H9 (cell line): ENCODE results near the gene MTF1. TPM values are rescaled to one million over a fixed set of nuclear protein-coding genes. Genes with fewer than 3 reads are reported as not detected.
A peak's percentile ranks its signal among the peaks of the same experiment; 100 is the strongest.

ENCODE experiments used
- DNase-seq: peaks from one replicate; pipeline ENCODE4 v3.0.0-alpha.2; 2017
- H2AFZ ChIP-seq: one replicate; pipeline ENCODE4 v1.6.1; 2013; ENCODE audit warnings: mild to moderate bottlenecking, low read length, control low read depth, moderate library complexity
- H2AK5ac ChIP-seq: 2 replicates; pipeline ENCODE4 v1.6.1; 2013; ENCODE audit warnings: low read length, control low read depth, mixed read lengths; ENCODE audit not compliant: insufficient read length
- H2BK120ac ChIP-seq: one replicate; pipeline ENCODE4 v1.6.1; 2013; ENCODE audit warnings: low read depth, mild to moderate bottlenecking, low read length, control low read depth, inconsistent platforms; ENCODE audit not compliant: poor library complexity, severe bottlenecking
- H2BK12ac ChIP-seq: 2 replicates; pipeline ENCODE4 v1.6.1; 2013; ENCODE audit warnings: low read length, control low read depth, mixed read lengths, low read depth; ENCODE audit not compliant: insufficient read length
- H2BK15ac ChIP-seq: 2 replicates; pipeline ENCODE4 v1.6.1; 2013; ENCODE audit warnings: low read depth, low read length, control low read depth
- H2BK20ac ChIP-seq: one replicate; pipeline ENCODE4 v1.6.1; 2013; ENCODE audit warnings: low read depth, mild to moderate bottlenecking, low read length, control low read depth, inconsistent platforms; ENCODE audit not compliant: poor library complexity, severe bottlenecking
- H2BK5ac ChIP-seq: 2 replicates; pipeline ENCODE4 v1.6.1; 2013; ENCODE audit warnings: low read length, control low read depth, mixed read lengths; ENCODE audit not compliant: insufficient read length
- H3K14ac ChIP-seq: 2 replicates; pipeline ENCODE4 v1.6.1; 2013; ENCODE audit warnings: low read length, control low read depth; ENCODE audit not compliant: insufficient read depth
- H3K18ac ChIP-seq: 2 replicates; pipeline ENCODE4 v1.6.1; 2013; ENCODE audit warnings: low read depth, mild to moderate bottlenecking, mixed read lengths, low read length, control low read depth; ENCODE audit not compliant: insufficient read length
- H3K23ac ChIP-seq: 2 replicates; pipeline ENCODE4 v1.6.1; 2013; ENCODE audit warnings: low read length, control low read depth, mixed read lengths, low read depth; ENCODE audit not compliant: insufficient read length
- H3K23me2 ChIP-seq: 2 replicates; pipeline ENCODE4 v1.6.1; 2013; ENCODE audit warnings: low read depth, mild to moderate bottlenecking, mixed read lengths, low read length, control low read depth; ENCODE audit not compliant: insufficient read length, poor library complexity, severe bottlenecking
- H3K27ac ChIP-seq: 2 replicates; pipeline ENCODE4 v1.5.1; 2013; ENCODE audit warnings: low read length, control low read depth, mixed read lengths, low read depth; ENCODE audit not compliant: insufficient read length
- H3K27me3 ChIP-seq: 2 replicates; pipeline ENCODE4 v1.6.1; 2013; ENCODE audit warnings: low read length, control low read depth, inconsistent platforms; ENCODE audit not compliant: insufficient read depth
- H3K4ac ChIP-seq: 2 replicates; pipeline ENCODE4 v1.6.1; 2013; ENCODE audit warnings: low read depth, mild to moderate bottlenecking, control low read depth, inconsistent platforms, low read length, moderate library complexity
- H3K4me1 ChIP-seq: 2 replicates; pipeline ENCODE4 v1.6.1; 2013; ENCODE audit warnings: low read length, control low read depth, inconsistent platforms; ENCODE audit not compliant: insufficient read depth
- H3K4me2 ChIP-seq: 2 replicates; pipeline ENCODE4 v1.6.1; 2013; ENCODE audit warnings: low read length, control low read depth, mixed read lengths; ENCODE audit not compliant: insufficient read length, insufficient read depth
- H3K56ac ChIP-seq: 2 replicates; pipeline ENCODE4 v1.6.1; 2013; ENCODE audit warnings: low read depth, mild to moderate bottlenecking, mixed read lengths, low read length, control low read depth; ENCODE audit not compliant: insufficient read length
- H3K79me1 ChIP-seq: 2 replicates; pipeline ENCODE4 v1.6.1; 2013; ENCODE audit warnings: low read depth, mild to moderate bottlenecking, moderate library complexity, low read length, control low read depth, inconsistent platforms; ENCODE audit not compliant: insufficient read depth, poor library complexity, severe bottlenecking
- H3K79me2 ChIP-seq: 2 replicates; pipeline ENCODE4 v1.6.1; 2013; ENCODE audit warnings: low read length, control low read depth, inconsistent platforms; ENCODE audit not compliant: insufficient read depth
- H3K9ac ChIP-seq: 2 replicates; pipeline ENCODE4 v1.6.1; 2013; ENCODE audit warnings: low read length, control low read depth, mixed read lengths; ENCODE audit not compliant: insufficient read length; ENCODE audit errors: extremely low read depth
- H3K9me3 ChIP-seq: one replicate; pipeline ENCODE4 v1.6.1; 2013; ENCODE audit warnings: low read depth, low read length, inconsistent platforms; ENCODE audit not compliant: control insufficient read depth
- H3T11ph ChIP-seq: one replicate; pipeline ENCODE4 v1.6.1; 2013; ENCODE audit warnings: mild to moderate bottlenecking, low read length, control low read depth, inconsistent platforms
- H4K20me1 ChIP-seq: one replicate; pipeline ENCODE4 v1.6.1; 2013; ENCODE audit not compliant: control insufficient read depth, insufficient read length, insufficient read depth
- H4K5ac ChIP-seq: 2 replicates; pipeline ENCODE4 v1.6.1; 2013; ENCODE audit warnings: low read depth, mild to moderate bottlenecking, mixed read lengths, low read length, control low read depth; ENCODE audit not compliant: insufficient read length
- H4K8ac ChIP-seq: replicated peaks from 2 replicates; pipeline ENCODE4 v1.6.1; 2013; ENCODE audit warnings: low read length, control low read depth, mixed read lengths, low read depth; ENCODE audit not compliant: insufficient read length
- H4K91ac ChIP-seq: 2 replicates; pipeline ENCODE4 v1.6.1; 2013; ENCODE audit warnings: low read depth, mild to moderate bottlenecking, moderate library complexity, mixed read lengths, low read length, control low read depth; ENCODE audit not compliant: insufficient read length
- H3K27ac Mint-ChIP-seq, 3 experiments: 2 replicates in 2 of 3; 3 replicates in 1 of 3; pipeline ENCODE4 v1.8.0; 2020 to 2021; ENCODE audit warnings: mixed read lengths in 3 of 3, mild to moderate bottlenecking in 1 of 3, moderate library complexity in 1 of 3
- H3K27me3 Mint-ChIP-seq: 2 replicates; pipeline ENCODE4 v1.8.0; 2021; ENCODE audit warnings: low read depth, mild to moderate bottlenecking, moderate library complexity, mixed read lengths
- H3K36me3 Mint-ChIP-seq, 3 experiments: 2 replicates in 2 of 3; 3 replicates in 1 of 3; pipeline ENCODE4 v1.8.0; 2020 to 2021; ENCODE audit warnings: low read depth in 3 of 3, mixed read lengths in 3 of 3; ENCODE audit not compliant: insufficient read depth in 1 of 3
- H3K4me1 Mint-ChIP-seq, 2 experiments: 2 replicates each; pipeline ENCODE4 v1.8.0; 2020; ENCODE audit warnings: mixed read lengths in 2 of 2
- H3K4me3 Mint-ChIP-seq, 2 experiments: 2 replicates in 1 of 2; 3 replicates in 1 of 2; pipeline ENCODE4 v1.8.0; 2020 to 2021; ENCODE audit warnings: mild to moderate bottlenecking in 2 of 2, mixed read lengths in 2 of 2, moderate library complexity in 1 of 2
- H3K9me3 Mint-ChIP-seq, 2 experiments: 2 replicates in 1 of 2; 3 replicates in 1 of 2; pipeline ENCODE4 v1.8.0; 2020; ENCODE audit warnings: mild to moderate bottlenecking in 2 of 2, mixed read lengths in 2 of 2, moderate library complexity in 1 of 2
- CTCF ChIP-seq: fragments of 200-600 bp; sonication (generic); conservative IDR thresholded peaks from 3 replicates; pipeline ENCODE4 v1.8.0; 2021; ENCODE audit warnings: antibody characterized with exemption, mild to moderate bottlenecking
- WGBS: extraction: QIAGEN DNeasy Blood & Tissue Kit; methylation state at CpG from one replicate; pipeline ENCODE4 v1.1.7; 2013; ENCODE audit warnings: missing lambda C conversion rate, low lambda C conversion rate, mixed read lengths; ENCODE audit not compliant: insufficient read length; ENCODE audit errors: extremely low coverage; 5-methylcytosine and 5-hydroxymethylcytosine counted together
- total RNA-seq: library from RNA; stranded (reverse); gene quantifications from 2 replicates; pipeline ENCODE4 v1.2.1, GENCODE V29; 2021

The MTF1 gene
- total RNA-seq, 1 experiment from 2014 or later, result 17.0 TPM

- WGBS, result no CpG with 5 or more reads among the region's 7 CpGs
- peak overlapping the region in 1 of 3 experiments; percentile 28; a peak in 2 of 7 replicates for H3K27ac Mint-ChIP-seq
- peaks cover 9% of the 10 kb centered on the region; the same call in 1 of the 2 replicates for H3K79me2 ChIP-seq
These were observed 48.3 kb downstream of the MTF1 start for GRCh38 chr1:37811027-37811655.

More at GRCh38 chr1:37811027-37811655, 48.3 kb downstream of the MTF1 start:
- H2BK12ac ChIP-seq, result no peak overlapping the region
- H3K14ac ChIP-seq, result no peak overlapping the region
- no peak overlapping the region for H2BK120ac ChIP-seq
- no peak overlapping the region for H3K9ac ChIP-seq
- no peaks in the 10 kb centered on the region for H3K9me3 ChIP-seq
- Mint-ChIP-seq H3K36me3 (peaks cover 9 to 43% (median 26%) of the 10 kb centered on the region in 3 experiments), H3K4me1 (peaks cover 10 to 11% of the 10 kb centered on the region in 2 experiments), H3K27me3 (no peaks in the 10 kb centered on the region; the same call in 1 of the 2 replicates), H3K9me3 (no peaks in the 10 kb centered on the region), H3K4me3 (no peak overlapping the region)
- H3K27me3 ChIP-seq, result no peaks in the 10 kb centered on the region
- no peak overlapping the region for H2AK5ac ChIP-seq
- H3K27ac ChIP-seq, result no peak overlapping the region
- peak; percentile 92 for TF ChIP-seq CTCF
- H3K4me2 ChIP-seq, result no peak overlapping the region
- peaks cover 9% of the 10 kb centered on the region for H3K79me1 ChIP-seq
- no peak overlapping the region for H2AFZ ChIP-seq
- H3K56ac ChIP-seq, result no peak overlapping the region
- no peaks in the 10 kb centered on the region for H4K20me1 ChIP-seq
- no peak overlapping the region for H4K8ac ChIP-seq
- no peak overlapping the region for H2BK15ac ChIP-seq
- H4K91ac ChIP-seq, result no peak overlapping the region
- H3K18ac ChIP-seq, result no peak overlapping the region
- H3K4ac ChIP-seq, result no peak overlapping the region
- H3K23me2 ChIP-seq, result peaks cover 8% of the 10 kb centered on the region
- H3T11ph ChIP-seq, result no peak overlapping the region
- H4K5ac ChIP-seq, result no peak overlapping the region
- H3K4me1 ChIP-seq, result no peaks in the 10 kb centered on the region; the same call in 1 of the 2 replicates
- no peak overlapping the region for H2BK5ac ChIP-seq
- DNase-seq, result peak; percentile 82
- H2BK20ac ChIP-seq, result no peak overlapping the region
- no peak overlapping the region for H3K23ac ChIP-seq
